Heart left ventricle (tissue), 16 donors: Measurements from ENCODE around the gene CES4A. TPM values are rescaled to one million over a fixed set of nuclear protein-coding genes. Genes with fewer than 3 reads are reported as not detected.

Experiments
- ATAC-seq, 4 donors: fragments of 200-7000 bp; cut with Tn5 transposase; one replicate each; pipeline ENCODE4 v1.9.1; 2020 to 2022; ENCODE audit warnings: moderate library complexity in 4 of 4, mild to moderate bottlenecking in 3 of 4, moderate number of reproducible peaks in 1 of 4
- DNase-seq, 5 donors: peaks; one replicate each; pipeline ENCODE4 v3.0.0-alpha.2; 2020
- H3K27ac ChIP-seq, 12 donors: fragments of 200-600 bp; sonication (generic) in 4 of 12; one replicate each; pipeline versions ENCODE4 v1.5.0 to v1.8.0; 2016 to 2022; ENCODE audit warnings: mild to moderate bottlenecking in 2 of 12
- H3K27me3 ChIP-seq, 9 donors: fragments of 200-600 bp; sonication (generic) in 2 of 9; one replicate each; pipeline versions ENCODE4 v1.5.1 to v1.8.0; 2016 to 2022; ENCODE audit warnings: mild to moderate bottlenecking in 3 of 9
- H3K36me3 ChIP-seq, 9 donors: fragments of 200-600 bp; sonication (generic) in 2 of 9; one replicate each; pipeline versions ENCODE4 v1.5.0 to v1.8.0; 2018 to 2022; ENCODE audit warnings: mild to moderate bottlenecking in 2 of 9
- H3K4me1 ChIP-seq, 12 donors: fragments of 200-600 bp; sonication (generic) in 4 of 12; one replicate each; pipeline versions ENCODE4 v1.5.0 to v1.8.0; 2016 to 2022; ENCODE audit warnings: mild to moderate bottlenecking in 3 of 12
- H3K4me3 ChIP-seq, 12 donors: fragments of 200-600 bp; sonication (generic) in 4 of 12; one replicate each; pipeline versions ENCODE4 v1.5.0 to v1.8.0; 2017 to 2022; ENCODE audit warnings: mild to moderate bottlenecking in 9 of 12, moderate library complexity in 4 of 12
- H3K9me3 ChIP-seq, 12 donors: fragments of 200-600 bp; sonication (generic) in 4 of 12; one replicate each; pipeline versions ENCODE4 v1.5.0 to v1.8.0; 2016 to 2022; ENCODE audit warnings: mild to moderate bottlenecking in 1 of 12
- POLR2A ChIP-seq, 2 donors: fragments of 450-650 bp; IDR thresholded peaks; one replicate each; pipeline ENCODE4 v1.6.1; 2017; ENCODE audit warnings: antibody characterized with exemption in 2 of 2, mild to moderate bottlenecking in 2 of 2, moderate library complexity in 2 of 2
- WGBS, 4 donors: extraction: QIAGEN DNeasy Blood & Tissue Kit in 2 of 4; methylation state at CpG; one replicate each; pipeline versions ENCODE4 v1.1.5 to v1.1.7; 2013 to 2018; 5-methylcytosine and 5-hydroxymethylcytosine counted together
- intact Hi-C, 10 donors: fragments of 100-400 bp; cut with DNase I; formaldehyde crosslinking; loops; one replicate each; pipeline versions ENCODE4 v1.11.1 to v1.14.2; 2022
- polyA plus RNA-seq, 2 donors: library from polyadenylated mRNA; stranded (reverse); fragments of 200-250 nt; gene quantifications; one replicate each; pipeline ENCODE4 v1.2.3, GENCODE V29; 2013
- total RNA-seq, 9 donors: library from RNA; depleted of rRNA in 2 of 9; stranded (reverse); fragments of >200 nt in 2 of 9; fragmentation: NEBNext Ultra II Directional in 3 of 9; extraction: Animal tissue kit (Norgen Biotek cat#: 25700) in 3 of 9; gene quantifications; one replicate each; pipeline versions ENCODE4 v1.1.0 to v1.2.4, GENCODE V29; 2016 to 2023
- TF ChIP-seq, protein P1 (sequence below), 12 donors: fragments of 200-600 bp; sonication (generic) in 4 of 12; IDR thresholded peaks; one replicate each; pipeline versions ENCODE4 v1.5.0 to v1.8.0; 2018 to 2022; ENCODE audit warnings: antibody characterized with exemption in 12 of 12, mild to moderate bottlenecking in 5 of 12
- donor health status: ischemic (EF 13 %, LVEDD 7.1; RV severe dilation, severe dysfunction).
- donor health status: healthy with polysubstance abuse.
- donor health status: DM: no; HTN: yes; CAD: no.
- donor health status: DM: no; HTN: no; CAD: no.
- donor health status: ischemic (EF 25% LVEDD 6.9; RV normal size, moderate dysfunction).
- donor health status: ischemic (EF 25% LVEDD 5.7; RV mildly dilated, moderate dysfunction).
- donor health status: healthy.
- donor health status: DM: yes; HTN: yes; CAD: no.
- donor health status: ischemic (EF 35%, LVEDD 5.7; RV mildly dilated, moderate dysfunction).
- donor health status: nonischemic (EF 11% LVEDD 7.7; RV severe dilation, severe dysfunction).
- donor health status: DM: yes; HTN: yes; CAD: no.
- donor health status: PGD.
- donor health status: ischemic (EF 29% LVEDD 5.4; RV normal size, mild dysfunction).
- donor health status: nonischemic (EF 23%, LVEDD 6.1; RV moderate dilation, normal function).

Gene CES4A
- total and polyA plus RNA-seq, 11 donors, result 3.5 to 26.8 (median 8.1) TPM

- Histone ChIP-seq H3K27me3 (peaks cover 0 to 7% (median 0%) of the 10 kb centered on the region in 9 donors), H3K9me3 (no peaks in the 10 kb centered on the region), H3K36me3 (no peaks in the 10 kb centered on the region), H3K4me3 (no peak overlapping the region), H3K4me1 (no peaks in the 10 kb centered on the region), H3K27ac (no peak overlapping the region)
- ATAC-seq, result no peak
- intact Hi-C loops, result no loop called here
- 88 to 92% (median 89%) methylated on average over 12 of the region's 12 CpGs for WGBS, 4 donors
- DNase-seq, result no peak
- TF ChIP-seq, protein P1, sequence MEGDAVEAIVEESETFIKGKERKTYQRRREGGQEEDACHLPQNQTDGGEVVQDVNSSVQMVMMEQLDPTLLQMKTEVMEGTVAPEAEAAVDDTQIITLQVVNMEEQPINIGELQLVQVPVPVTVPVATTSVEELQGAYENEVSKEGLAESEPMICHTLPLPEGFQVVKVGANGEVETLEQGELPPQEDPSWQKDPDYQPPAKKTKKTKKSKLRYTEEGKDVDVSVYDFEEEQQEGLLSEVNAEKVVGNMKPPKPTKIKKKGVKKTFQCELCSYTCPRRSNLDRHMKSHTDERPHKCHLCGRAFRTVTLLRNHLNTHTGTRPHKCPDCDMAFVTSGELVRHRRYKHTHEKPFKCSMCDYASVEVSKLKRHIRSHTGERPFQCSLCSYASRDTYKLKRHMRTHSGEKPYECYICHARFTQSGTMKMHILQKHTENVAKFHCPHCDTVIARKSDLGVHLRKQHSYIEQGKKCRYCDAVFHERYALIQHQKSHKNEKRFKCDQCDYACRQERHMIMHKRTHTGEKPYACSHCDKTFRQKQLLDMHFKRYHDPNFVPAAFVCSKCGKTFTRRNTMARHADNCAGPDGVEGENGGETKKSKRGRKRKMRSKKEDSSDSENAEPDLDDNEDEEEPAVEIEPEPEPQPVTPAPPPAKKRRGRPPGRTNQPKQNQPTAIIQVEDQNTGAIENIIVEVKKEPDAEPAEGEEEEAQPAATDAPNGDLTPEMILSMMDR (IDR thresholded peaks at IDR 0.05), result no peak
- TF ChIP-seq POLR2A (IDR thresholded peaks at IDR 0.05), result no peak
These were observed 18.7 kb downstream of the CES4A start for GRCh38 chr16:67006930-67007658.

DNA sequence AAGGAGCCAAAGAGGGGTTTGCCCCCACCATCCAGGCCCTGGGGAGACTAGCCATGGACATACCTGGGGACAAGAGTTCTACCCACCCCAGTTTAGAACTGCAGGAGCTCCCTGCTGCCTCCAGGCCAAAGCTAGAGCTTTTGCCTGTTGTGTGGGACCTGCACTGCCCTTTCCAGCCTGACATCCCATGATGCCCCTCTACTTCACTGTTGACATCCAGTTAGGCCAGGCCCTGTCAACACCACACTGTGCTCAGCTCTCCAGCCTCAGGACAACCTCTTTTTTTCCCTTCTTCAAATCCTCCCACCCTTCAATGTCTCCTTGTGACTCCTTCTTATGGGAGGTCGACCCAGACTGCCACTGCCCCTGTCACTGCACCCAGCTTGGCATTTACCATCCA lies 20.8 kb downstream of the CES4A start:
- WGBS, 4 donors, result 39 to 62% (median 61%) methylated on average over 1 of the region's 1 CpG
- Histone ChIP-seq H3K36me3 (no peaks in the 10 kb centered on the region), H3K27ac (no peak overlapping the region), H3K4me1 (peaks cover 0 to 13% (median 10%) of the 10 kb centered on the region in 12 donors), H3K9me3 (no peaks in the 10 kb centered on the region), H3K27me3 (peaks cover 0 to 13% (median 0%) of the 10 kb centered on the region in 9 donors), H3K4me3 (no peak overlapping the region)
- intact Hi-C loops, result no loop called here
- TF ChIP-seq, protein P1 (IDR thresholded peaks at IDR 0.05), result no peak
- no peak for TF ChIP-seq POLR2A (IDR thresholded peaks at IDR 0.05)
- DNase-seq (no peak), ATAC-seq (no peak)

DNA sequence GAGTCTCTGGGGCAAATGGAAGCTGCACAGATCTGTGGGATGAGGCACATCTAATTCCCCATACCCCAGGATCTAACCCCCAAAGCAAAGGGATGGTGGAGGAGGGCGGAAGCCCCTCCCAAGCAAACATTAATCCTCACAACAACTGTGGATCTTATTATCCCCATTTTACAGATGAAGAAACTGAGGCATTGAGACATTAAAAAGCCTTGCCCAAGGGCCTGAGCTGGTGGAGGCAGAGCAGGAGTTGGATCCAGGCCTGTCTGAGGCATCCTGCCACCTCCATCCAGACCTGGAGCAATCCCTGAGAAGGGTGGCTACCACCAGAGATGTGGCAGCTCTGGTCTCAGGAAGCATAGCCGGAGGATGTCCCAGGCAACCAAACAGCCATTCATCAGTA lies 22.9 kb downstream of the CES4A start:
- no peak for ATAC-seq
- 93 to 97% (median 94%) methylated on average over 2 of the region's 2 CpGs for WGBS, 4 donors
- no peak for DNase-seq
- H3K36me3 ChIP-seq, result no peaks in the 10 kb centered on the region
- TF ChIP-seq POLR2A (IDR thresholded peaks at IDR 0.05), result no peak
- TF ChIP-seq, protein P1 (IDR thresholded peaks at IDR 0.05), result no peak
- no peaks in the 10 kb centered on the region for H3K9me3 ChIP-seq
- no peak overlapping the region for H3K27ac ChIP-seq
- H3K4me1 ChIP-seq, result peaks cover 0 to 22% (median 18%) of the 10 kb centered on the region in 12 donors
- H3K27me3 ChIP-seq, result peaks cover 0 to 21% (median 0%) of the 10 kb centered on the region in 9 donors
- H3K4me3 ChIP-seq, result no peak overlapping the region
- intact Hi-C loops, result loop anchor here in 2 of 10 donors (10.0 kb wide), 2 partner anchors 94 to 144 kb away; partner anchors contain the start of genes B3GNT9 (in 1 of the 2), FBXL8 (in 1 of the 2), PHAF1 (in 1 of the 2) and TRADD (in 1 of the 2)

- Histone ChIP-seq H3K4me3 (peak overlapping the region; percentile 22 to 74 (median 56)), H3K36me3 (no peaks in the 10 kb centered on the region), H3K27me3 (peaks cover 0 to 21% (median 0%) of the 10 kb centered on the region in 9 donors), H3K27ac (peak overlapping the region in 11 of 12 donors; percentile 43 to 84 (median 63)), H3K4me1 (peaks cover 0 to 22% (median 18%) of the 10 kb centered on the region in 12 donors), H3K9me3 (no peaks in the 10 kb centered on the region)
- DNase-seq, result peak in 1 of 5 donors; percentile 22
- whole genome bisulfite sequencing, 4 donors, result 9 to 18% (median 12%) methylated on average over 16 to 21 of the region's 21 CpGs
- TF ChIP-seq, protein P1 (IDR thresholded peaks at IDR 0.05), result no peak
- peak in 2 of 4 donors; percentile 2 to 4 for ATAC-seq
- intact Hi-C loops, result loop anchor here in 2 of 10 donors (10.0 kb wide), 2 partner anchors 91 to 141 kb away; partner anchors contain the start of genes B3GNT9 (in 1 of the 2), FBXL8 (in 1 of the 2), PHAF1 (in 1 of the 2) and TRADD (in 1 of the 2)
These were observed 24.9 kb downstream of the CES4A start for GRCh38 chr16:67013233-67013822.
